H9 (cell line): ENCODE results near the gene NRCAM. TPM values are rescaled to one million over a fixed set of nuclear protein-coding genes. Genes with fewer than 3 reads are reported as not detected.

Experiments
- DNase-seq: peaks from one replicate; pipeline ENCODE4 v3.0.0-alpha.2; 2017
- H2AFZ ChIP-seq: one replicate; pipeline ENCODE4 v1.6.1; 2013; ENCODE audit warnings: mild to moderate bottlenecking, low read length, control low read depth, moderate library complexity
- H2AK5ac ChIP-seq: 2 replicates; pipeline ENCODE4 v1.6.1; 2013; ENCODE audit warnings: low read length, control low read depth, mixed read lengths; ENCODE audit not compliant: insufficient read length
- H2BK120ac ChIP-seq: one replicate; pipeline ENCODE4 v1.6.1; 2013; ENCODE audit warnings: low read depth, mild to moderate bottlenecking, low read length, control low read depth, inconsistent platforms; ENCODE audit not compliant: poor library complexity, severe bottlenecking
- H2BK12ac ChIP-seq: 2 replicates; pipeline ENCODE4 v1.6.1; 2013; ENCODE audit warnings: low read length, control low read depth, mixed read lengths, low read depth; ENCODE audit not compliant: insufficient read length
- H2BK15ac ChIP-seq: 2 replicates; pipeline ENCODE4 v1.6.1; 2013; ENCODE audit warnings: low read depth, low read length, control low read depth
- H2BK20ac ChIP-seq: one replicate; pipeline ENCODE4 v1.6.1; 2013; ENCODE audit warnings: low read depth, mild to moderate bottlenecking, low read length, control low read depth, inconsistent platforms; ENCODE audit not compliant: poor library complexity, severe bottlenecking
- H2BK5ac ChIP-seq: 2 replicates; pipeline ENCODE4 v1.6.1; 2013; ENCODE audit warnings: low read length, control low read depth, mixed read lengths; ENCODE audit not compliant: insufficient read length
- H3K14ac ChIP-seq: 2 replicates; pipeline ENCODE4 v1.6.1; 2013; ENCODE audit warnings: low read length, control low read depth; ENCODE audit not compliant: insufficient read depth
- H3K18ac ChIP-seq: 2 replicates; pipeline ENCODE4 v1.6.1; 2013; ENCODE audit warnings: low read depth, mild to moderate bottlenecking, mixed read lengths, low read length, control low read depth; ENCODE audit not compliant: insufficient read length
- H3K23ac ChIP-seq: 2 replicates; pipeline ENCODE4 v1.6.1; 2013; ENCODE audit warnings: low read length, control low read depth, mixed read lengths, low read depth; ENCODE audit not compliant: insufficient read length
- H3K23me2 ChIP-seq: 2 replicates; pipeline ENCODE4 v1.6.1; 2013; ENCODE audit warnings: low read depth, mild to moderate bottlenecking, mixed read lengths, low read length, control low read depth; ENCODE audit not compliant: insufficient read length, poor library complexity, severe bottlenecking
- H3K27ac ChIP-seq: 2 replicates; pipeline ENCODE4 v1.5.1; 2013; ENCODE audit warnings: low read length, control low read depth, mixed read lengths, low read depth; ENCODE audit not compliant: insufficient read length
- H3K27me3 ChIP-seq: 2 replicates; pipeline ENCODE4 v1.6.1; 2013; ENCODE audit warnings: low read length, control low read depth, inconsistent platforms; ENCODE audit not compliant: insufficient read depth
- H3K4ac ChIP-seq: 2 replicates; pipeline ENCODE4 v1.6.1; 2013; ENCODE audit warnings: low read depth, mild to moderate bottlenecking, control low read depth, inconsistent platforms, low read length, moderate library complexity
- H3K4me1 ChIP-seq: 2 replicates; pipeline ENCODE4 v1.6.1; 2013; ENCODE audit warnings: low read length, control low read depth, inconsistent platforms; ENCODE audit not compliant: insufficient read depth
- H3K4me2 ChIP-seq: 2 replicates; pipeline ENCODE4 v1.6.1; 2013; ENCODE audit warnings: low read length, control low read depth, mixed read lengths; ENCODE audit not compliant: insufficient read length, insufficient read depth
- H3K56ac ChIP-seq: 2 replicates; pipeline ENCODE4 v1.6.1; 2013; ENCODE audit warnings: low read depth, mild to moderate bottlenecking, mixed read lengths, low read length, control low read depth; ENCODE audit not compliant: insufficient read length
- H3K79me1 ChIP-seq: 2 replicates; pipeline ENCODE4 v1.6.1; 2013; ENCODE audit warnings: low read depth, mild to moderate bottlenecking, moderate library complexity, low read length, control low read depth, inconsistent platforms; ENCODE audit not compliant: insufficient read depth, poor library complexity, severe bottlenecking
- H3K79me2 ChIP-seq: 2 replicates; pipeline ENCODE4 v1.6.1; 2013; ENCODE audit warnings: low read length, control low read depth, inconsistent platforms; ENCODE audit not compliant: insufficient read depth
- H3K9ac ChIP-seq: 2 replicates; pipeline ENCODE4 v1.6.1; 2013; ENCODE audit warnings: low read length, control low read depth, mixed read lengths; ENCODE audit not compliant: insufficient read length; ENCODE audit errors: extremely low read depth
- H3K9me3 ChIP-seq: one replicate; pipeline ENCODE4 v1.6.1; 2013; ENCODE audit warnings: low read depth, low read length, inconsistent platforms; ENCODE audit not compliant: control insufficient read depth
- H3T11ph ChIP-seq: one replicate; pipeline ENCODE4 v1.6.1; 2013; ENCODE audit warnings: mild to moderate bottlenecking, low read length, control low read depth, inconsistent platforms
- H4K20me1 ChIP-seq: one replicate; pipeline ENCODE4 v1.6.1; 2013; ENCODE audit not compliant: control insufficient read depth, insufficient read length, insufficient read depth
- H4K5ac ChIP-seq: 2 replicates; pipeline ENCODE4 v1.6.1; 2013; ENCODE audit warnings: low read depth, mild to moderate bottlenecking, mixed read lengths, low read length, control low read depth; ENCODE audit not compliant: insufficient read length
- H4K8ac ChIP-seq: replicated peaks from 2 replicates; pipeline ENCODE4 v1.6.1; 2013; ENCODE audit warnings: low read length, control low read depth, mixed read lengths, low read depth; ENCODE audit not compliant: insufficient read length
- H4K91ac ChIP-seq: 2 replicates; pipeline ENCODE4 v1.6.1; 2013; ENCODE audit warnings: low read depth, mild to moderate bottlenecking, moderate library complexity, mixed read lengths, low read length, control low read depth; ENCODE audit not compliant: insufficient read length
- H3K27ac Mint-ChIP-seq, 3 experiments: 2 replicates in 2 of 3; 3 replicates in 1 of 3; pipeline ENCODE4 v1.8.0; 2020 to 2021; ENCODE audit warnings: mixed read lengths in 3 of 3, mild to moderate bottlenecking in 1 of 3, moderate library complexity in 1 of 3
- H3K27me3 Mint-ChIP-seq: 2 replicates; pipeline ENCODE4 v1.8.0; 2021; ENCODE audit warnings: low read depth, mild to moderate bottlenecking, moderate library complexity, mixed read lengths
- H3K36me3 Mint-ChIP-seq, 3 experiments: 2 replicates in 2 of 3; 3 replicates in 1 of 3; pipeline ENCODE4 v1.8.0; 2020 to 2021; ENCODE audit warnings: low read depth in 3 of 3, mixed read lengths in 3 of 3; ENCODE audit not compliant: insufficient read depth in 1 of 3
- H3K4me1 Mint-ChIP-seq, 2 experiments: 2 replicates each; pipeline ENCODE4 v1.8.0; 2020; ENCODE audit warnings: mixed read lengths in 2 of 2
- H3K4me3 Mint-ChIP-seq, 2 experiments: 2 replicates in 1 of 2; 3 replicates in 1 of 2; pipeline ENCODE4 v1.8.0; 2020 to 2021; ENCODE audit warnings: mild to moderate bottlenecking in 2 of 2, mixed read lengths in 2 of 2, moderate library complexity in 1 of 2
- H3K9me3 Mint-ChIP-seq, 2 experiments: 2 replicates in 1 of 2; 3 replicates in 1 of 2; pipeline ENCODE4 v1.8.0; 2020; ENCODE audit warnings: mild to moderate bottlenecking in 2 of 2, mixed read lengths in 2 of 2, moderate library complexity in 1 of 2
- WGBS: extraction: QIAGEN DNeasy Blood & Tissue Kit; methylation state at CpG from one replicate; pipeline ENCODE4 v1.1.7; 2013; ENCODE audit warnings: missing lambda C conversion rate, low lambda C conversion rate, mixed read lengths; ENCODE audit not compliant: insufficient read length; ENCODE audit errors: extremely low coverage; 5-methylcytosine and 5-hydroxymethylcytosine counted together
- total RNA-seq: library from RNA; stranded (reverse); gene quantifications from 2 replicates; pipeline ENCODE4 v1.2.1, GENCODE V29; 2021
- TF ChIP-seq, protein P1 (sequence below): fragments of 200-600 bp; sonication (generic); conservative IDR thresholded peaks from 3 replicates; pipeline ENCODE4 v1.8.0; 2021; ENCODE audit warnings: antibody characterized with exemption, mild to moderate bottlenecking

NRCAM gene
- total RNA-seq, 1 experiment from 2014 or later = 2.3 TPM

DNA sequence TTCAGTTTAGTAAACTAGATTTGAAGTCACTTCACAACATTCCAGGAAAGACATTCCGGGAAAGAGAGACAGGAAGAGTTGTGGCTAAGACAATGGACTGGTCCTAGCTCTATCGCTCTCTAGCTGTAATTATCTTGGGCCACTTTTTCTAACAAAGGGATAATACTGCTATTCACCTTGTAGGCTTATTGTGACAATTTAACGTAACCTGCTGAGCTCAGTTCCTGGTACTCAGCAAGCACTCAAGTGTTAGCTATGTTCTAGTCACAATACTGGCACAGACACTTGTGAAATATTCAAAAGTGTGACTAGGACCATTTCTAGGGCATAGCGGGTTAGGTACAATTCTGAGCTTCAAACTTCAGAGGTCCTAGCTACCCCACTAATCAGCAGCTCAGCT lies 12.0 kb upstream of the NRCAM start:
- H3K4ac ChIP-seq = no peak overlapping the region
- no peak overlapping the region for H2AFZ ChIP-seq
- no peak overlapping the region for H4K91ac ChIP-seq
- no peak overlapping the region for H3T11ph ChIP-seq
- no peak overlapping the region for H4K8ac ChIP-seq
- DNase-seq = no peak
- no CpG with 5 or more reads among the region's 4 CpGs for WGBS
- H2BK20ac ChIP-seq = no peak overlapping the region
- Mint-ChIP-seq H3K27ac (peak overlapping the region; percentile 28 to 89 (median 59); a peak in 5 of 7 replicates), H3K27me3 (peaks cover 2% of the 10 kb centered on the region; the same call in 1 of the 2 replicates), H3K4me1 (peaks cover 10 to 12% of the 10 kb centered on the region in 2 experiments), H3K36me3 (no peaks in the 10 kb centered on the region), H3K4me3 (no peak overlapping the region), H3K9me3 (no peaks in the 10 kb centered on the region)
- no peaks in the 10 kb centered on the region for H3K79me1 ChIP-seq
- H3K79me2 ChIP-seq = no peaks in the 10 kb centered on the region
- H2BK5ac ChIP-seq = no peak overlapping the region
- H3K56ac ChIP-seq = no peak overlapping the region
- H3K23ac ChIP-seq = no peak overlapping the region
- H3K4me1 ChIP-seq = no peaks in the 10 kb centered on the region
- no peak overlapping the region for H2AK5ac ChIP-seq
- no peak overlapping the region for H2BK15ac ChIP-seq
- H2BK12ac ChIP-seq = no peak overlapping the region
- H3K4me2 ChIP-seq = no peak overlapping the region
- H3K9me3 ChIP-seq = no peaks in the 10 kb centered on the region
- no peaks in the 10 kb centered on the region for H3K27me3 ChIP-seq
- TF ChIP-seq, protein P1, sequence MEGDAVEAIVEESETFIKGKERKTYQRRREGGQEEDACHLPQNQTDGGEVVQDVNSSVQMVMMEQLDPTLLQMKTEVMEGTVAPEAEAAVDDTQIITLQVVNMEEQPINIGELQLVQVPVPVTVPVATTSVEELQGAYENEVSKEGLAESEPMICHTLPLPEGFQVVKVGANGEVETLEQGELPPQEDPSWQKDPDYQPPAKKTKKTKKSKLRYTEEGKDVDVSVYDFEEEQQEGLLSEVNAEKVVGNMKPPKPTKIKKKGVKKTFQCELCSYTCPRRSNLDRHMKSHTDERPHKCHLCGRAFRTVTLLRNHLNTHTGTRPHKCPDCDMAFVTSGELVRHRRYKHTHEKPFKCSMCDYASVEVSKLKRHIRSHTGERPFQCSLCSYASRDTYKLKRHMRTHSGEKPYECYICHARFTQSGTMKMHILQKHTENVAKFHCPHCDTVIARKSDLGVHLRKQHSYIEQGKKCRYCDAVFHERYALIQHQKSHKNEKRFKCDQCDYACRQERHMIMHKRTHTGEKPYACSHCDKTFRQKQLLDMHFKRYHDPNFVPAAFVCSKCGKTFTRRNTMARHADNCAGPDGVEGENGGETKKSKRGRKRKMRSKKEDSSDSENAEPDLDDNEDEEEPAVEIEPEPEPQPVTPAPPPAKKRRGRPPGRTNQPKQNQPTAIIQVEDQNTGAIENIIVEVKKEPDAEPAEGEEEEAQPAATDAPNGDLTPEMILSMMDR = no peak
- no peak overlapping the region for H3K18ac ChIP-seq
- H3K14ac ChIP-seq = no peak overlapping the region
- H3K9ac ChIP-seq = no peak overlapping the region
- no peak overlapping the region for H4K5ac ChIP-seq
- H3K23me2 ChIP-seq = no peaks in the 10 kb centered on the region
- H3K27ac ChIP-seq = no peak overlapping the region
- H4K20me1 ChIP-seq = no peaks in the 10 kb centered on the region
- no peak overlapping the region for H2BK120ac ChIP-seq
